ENCODE results near the gene APOE. TPM values are rescaled to one million over a fixed set of nuclear protein-coding genes. Genes with fewer than 3 reads are reported as not detected.

The APOE gene
- total and polyA plus RNA-seq, 2 of the 13 experiments (the other 11 are each of a cell fraction or from before 2014, with no cell fraction given), result 1,328 to 1,470 TPM

DNA sequence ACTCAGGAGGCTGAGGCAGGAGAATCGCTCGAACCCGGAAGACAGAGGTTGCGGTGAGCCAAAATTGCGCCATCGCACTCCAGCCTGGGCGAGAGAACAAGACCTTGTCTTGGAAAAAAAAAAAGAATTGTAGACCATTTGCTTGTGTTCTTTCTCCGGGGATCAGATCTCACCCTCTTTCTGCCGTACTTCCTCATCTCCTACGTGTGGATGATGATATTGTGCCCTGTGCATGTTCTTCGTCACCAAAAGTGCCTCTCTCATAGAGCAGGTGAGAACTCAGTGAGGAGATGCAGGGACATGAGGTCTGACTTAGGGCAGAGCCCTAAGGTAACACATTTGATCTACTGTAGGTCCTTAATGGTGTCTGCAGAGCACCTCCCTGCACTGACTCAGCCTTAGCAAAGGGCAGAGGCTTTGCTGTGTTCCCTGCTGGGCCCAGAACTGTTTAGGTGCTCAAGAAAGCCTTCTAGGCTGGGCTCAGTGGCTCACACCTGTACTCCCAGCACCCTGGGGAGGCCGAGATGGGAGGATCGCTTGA is 41.5 kb downstream of the APOE start (continued):
- TF ChIP-seq ZNF362 (CRISPR knock-in tag; IDR thresholded peaks at IDR 0.05; ENCODE audit: borderline replicate concordance) (0 out of 2 replicates have a peak, but pooled peaks have one; percentile 20), ARID4A (CRISPR knock-in tag; IDR thresholded peaks at IDR 0.05; ENCODE audit: borderline replicate concordance) (0 out of 2 replicates have a peak, but pooled peaks have one; percentile 31), MYNN (CRISPR knock-in tag; IDR thresholded peaks at IDR 0.05; ENCODE audit: low read depth) (no peak), IRX3 (CRISPR knock-in tag; IDR thresholded peaks at IDR 0.05; ENCODE audit: borderline replicate concordance, low read depth) (no peak), CENPT (CRISPR knock-in tag; IDR thresholded peaks at IDR 0.05; ENCODE audit: low read depth) (no peak), ZMYM4 (CRISPR knock-in tag; IDR thresholded peaks at IDR 0.05) (0 out of 2 replicates have a peak, but pooled peaks have one; percentile 41), ZNF224 (CRISPR knock-in tag; IDR thresholded peaks at IDR 0.05) (no peak), SP5 (CRISPR knock-in tag; IDR thresholded peaks at IDR 0.05; ENCODE audit: borderline replicate concordance, low read depth) (no peak), GATA4 (IDR thresholded peaks at IDR 0.05; ENCODE audit: borderline replicate concordance, low read depth) (no peak), SAP130 (CRISPR knock-in tag; IDR thresholded peaks at IDR 0.05; ENCODE audit: low read depth) (peak; percentile 35; the same call in 1 of the 2 replicates)
- TF ChIP-seq, protein P1, sequence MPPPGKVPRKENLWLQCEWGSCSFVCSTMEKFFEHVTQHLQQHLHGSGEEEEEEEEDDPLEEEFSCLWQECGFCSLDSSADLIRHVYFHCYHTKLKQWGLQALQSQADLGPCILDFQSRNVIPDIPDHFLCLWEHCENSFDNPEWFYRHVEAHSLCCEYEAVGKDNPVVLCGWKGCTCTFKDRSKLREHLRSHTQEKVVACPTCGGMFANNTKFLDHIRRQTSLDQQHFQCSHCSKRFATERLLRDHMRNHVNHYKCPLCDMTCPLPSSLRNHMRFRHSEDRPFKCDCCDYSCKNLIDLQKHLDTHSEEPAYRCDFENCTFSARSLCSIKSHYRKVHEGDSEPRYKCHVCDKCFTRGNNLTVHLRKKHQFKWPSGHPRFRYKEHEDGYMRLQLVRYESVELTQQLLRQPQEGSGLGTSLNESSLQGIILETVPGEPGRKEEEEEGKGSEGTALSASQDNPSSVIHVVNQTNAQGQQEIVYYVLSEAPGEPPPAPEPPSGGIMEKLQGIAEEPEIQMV (CRISPR knock-in tag; IDR thresholded peaks at IDR 0.05; ENCODE audit: low read depth), result no peak
- TF ChIP-seq, protein P2, sequence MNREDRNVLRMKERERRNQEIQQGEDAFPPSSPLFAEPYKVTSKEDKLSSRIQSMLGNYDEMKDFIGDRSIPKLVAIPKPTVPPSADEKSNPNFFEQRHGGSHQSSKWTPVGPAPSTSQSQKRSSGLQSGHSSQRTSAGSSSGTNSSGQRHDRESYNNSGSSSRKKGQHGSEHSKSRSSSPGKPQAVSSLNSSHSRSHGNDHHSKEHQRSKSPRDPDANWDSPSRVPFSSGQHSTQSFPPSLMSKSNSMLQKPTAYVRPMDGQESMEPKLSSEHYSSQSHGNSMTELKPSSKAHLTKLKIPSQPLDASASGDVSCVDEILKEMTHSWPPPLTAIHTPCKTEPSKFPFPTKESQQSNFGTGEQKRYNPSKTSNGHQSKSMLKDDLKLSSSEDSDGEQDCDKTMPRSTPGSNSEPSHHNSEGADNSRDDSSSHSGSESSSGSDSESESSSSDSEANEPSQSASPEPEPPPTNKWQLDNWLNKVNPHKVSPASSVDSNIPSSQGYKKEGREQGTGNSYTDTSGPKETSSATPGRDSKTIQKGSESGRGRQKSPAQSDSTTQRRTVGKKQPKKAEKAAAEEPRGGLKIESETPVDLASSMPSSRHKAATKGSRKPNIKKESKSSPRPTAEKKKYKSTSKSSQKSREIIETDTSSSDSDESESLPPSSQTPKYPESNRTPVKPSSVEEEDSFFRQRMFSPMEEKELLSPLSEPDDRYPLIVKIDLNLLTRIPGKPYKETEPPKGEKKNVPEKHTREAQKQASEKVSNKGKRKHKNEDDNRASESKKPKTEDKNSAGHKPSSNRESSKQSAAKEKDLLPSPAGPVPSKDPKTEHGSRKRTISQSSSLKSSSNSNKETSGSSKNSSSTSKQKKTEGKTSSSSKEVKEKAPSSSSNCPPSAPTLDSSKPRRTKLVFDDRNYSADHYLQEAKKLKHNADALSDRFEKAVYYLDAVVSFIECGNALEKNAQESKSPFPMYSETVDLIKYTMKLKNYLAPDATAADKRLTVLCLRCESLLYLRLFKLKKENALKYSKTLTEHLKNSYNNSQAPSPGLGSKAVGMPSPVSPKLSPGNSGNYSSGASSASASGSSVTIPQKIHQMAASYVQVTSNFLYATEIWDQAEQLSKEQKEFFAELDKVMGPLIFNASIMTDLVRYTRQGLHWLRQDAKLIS (CRISPR knock-in tag; IDR thresholded peaks at IDR 0.05), result peak; percentile 69; the same call in 1 of the 2 replicates
- TF ChIP-seq, protein P3, sequence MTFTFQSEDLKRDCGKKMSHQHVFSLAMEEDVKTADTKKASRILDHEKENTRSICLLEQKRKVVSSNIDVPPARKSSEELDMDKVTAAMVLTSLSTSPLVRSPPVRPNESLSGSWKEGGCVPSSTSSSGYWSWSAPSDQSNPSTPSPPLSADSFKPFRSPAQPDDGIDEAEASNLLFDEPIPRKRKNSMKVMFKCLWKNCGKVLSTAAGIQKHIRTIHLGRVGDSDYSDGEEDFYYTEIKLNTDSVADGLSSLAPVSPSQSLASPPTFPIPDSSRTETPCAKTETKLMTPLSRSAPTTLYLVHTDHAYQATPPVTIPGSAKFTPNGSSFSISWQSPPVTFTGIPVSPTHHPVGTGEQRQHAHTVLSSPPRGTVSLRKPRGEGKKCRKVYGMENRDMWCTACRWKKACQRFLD (CRISPR knock-in tag; IDR thresholded peaks at IDR 0.05; ENCODE audit: borderline replicate concordance), result no peak
- TF ChIP-seq, protein P4, sequence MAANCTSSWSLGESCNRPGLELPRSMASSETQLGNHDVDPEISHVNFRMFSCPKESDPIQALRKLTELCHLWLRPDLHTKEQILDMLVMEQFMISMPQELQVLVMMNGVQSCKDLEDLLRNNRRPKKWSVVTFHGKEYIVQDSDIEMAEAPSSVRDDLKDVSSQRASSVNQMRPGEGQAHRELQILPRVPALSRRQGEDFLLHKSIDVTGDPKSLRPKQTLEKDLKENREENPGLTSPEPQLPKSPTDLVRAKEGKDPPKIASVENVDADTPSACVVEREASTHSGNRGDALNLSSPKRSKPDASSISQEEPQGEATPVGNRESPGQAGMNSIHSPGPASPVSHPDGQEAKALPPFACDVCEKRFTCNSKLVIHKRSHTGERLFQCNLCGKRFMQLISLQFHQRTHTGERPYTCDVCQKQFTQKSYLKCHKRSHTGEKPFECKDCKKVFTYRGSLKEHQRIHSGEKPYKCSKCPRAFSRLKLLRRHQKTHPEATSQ (CRISPR knock-in tag; IDR thresholded peaks at IDR 0.05; ENCODE audit: borderline replicate concordance), result 0 out of 2 replicates have a peak, but pooled peaks have one; percentile 35

Measured in HepG2 (cell line).